A673 (cell line): Measurements from ENCODE around the gene PHYHIPL.

ENCODE experiments used
- EZH2 ChIP-seq: fragments of 200-600 bp; sonication (generic); IDR thresholded peaks from 2 replicates; pipeline ENCODE4 v1.6.1; 2017; ENCODE audit warnings: borderline replicate concordance, low read depth, mild to moderate bottlenecking, mixed read lengths, antibody characterized with exemption, low read length; ENCODE audit not compliant: poor library complexity, severe bottlenecking
- TF ChIP-seq, protein P1 (sequence below): fragments of 300-800, 200-600 bp; sonication (generic); conservative IDR thresholded peaks from 2 replicates; pipeline ENCODE4 v1.5.1; 2017; ENCODE audit warnings: low read depth, mild to moderate bottlenecking, antibody characterized with exemption, low read length, moderate library complexity, mixed read lengths

GRCh38 chr10:59281861-59282260 lies 105.4 kb downstream of the PHYHIPL start:
- TF ChIP-seq, protein P1, sequence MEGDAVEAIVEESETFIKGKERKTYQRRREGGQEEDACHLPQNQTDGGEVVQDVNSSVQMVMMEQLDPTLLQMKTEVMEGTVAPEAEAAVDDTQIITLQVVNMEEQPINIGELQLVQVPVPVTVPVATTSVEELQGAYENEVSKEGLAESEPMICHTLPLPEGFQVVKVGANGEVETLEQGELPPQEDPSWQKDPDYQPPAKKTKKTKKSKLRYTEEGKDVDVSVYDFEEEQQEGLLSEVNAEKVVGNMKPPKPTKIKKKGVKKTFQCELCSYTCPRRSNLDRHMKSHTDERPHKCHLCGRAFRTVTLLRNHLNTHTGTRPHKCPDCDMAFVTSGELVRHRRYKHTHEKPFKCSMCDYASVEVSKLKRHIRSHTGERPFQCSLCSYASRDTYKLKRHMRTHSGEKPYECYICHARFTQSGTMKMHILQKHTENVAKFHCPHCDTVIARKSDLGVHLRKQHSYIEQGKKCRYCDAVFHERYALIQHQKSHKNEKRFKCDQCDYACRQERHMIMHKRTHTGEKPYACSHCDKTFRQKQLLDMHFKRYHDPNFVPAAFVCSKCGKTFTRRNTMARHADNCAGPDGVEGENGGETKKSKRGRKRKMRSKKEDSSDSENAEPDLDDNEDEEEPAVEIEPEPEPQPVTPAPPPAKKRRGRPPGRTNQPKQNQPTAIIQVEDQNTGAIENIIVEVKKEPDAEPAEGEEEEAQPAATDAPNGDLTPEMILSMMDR = no peak
- TF ChIP-seq EZH2 = no peak
